HG03064 (cell line): Measurements from ENCODE around the gene GEMIN5.
A peak's percentile ranks its signal among the peaks of the same experiment; 100 is the strongest.
"Not testable (repeated sequence)": the region's sequence is repeated elsewhere in the genome, so short reads cannot be mapped to it uniquely, and the experiment has no call there.

Experiments
- ATAC-seq: cut with Tn5 transposase; IDR thresholded peaks from one replicate; pipeline ENCODE4 v1.9.1; 2021; ENCODE audit warnings: low read depth; ENCODE audit not compliant: unreplicated experiment

Gene GEMIN5

DNA sequence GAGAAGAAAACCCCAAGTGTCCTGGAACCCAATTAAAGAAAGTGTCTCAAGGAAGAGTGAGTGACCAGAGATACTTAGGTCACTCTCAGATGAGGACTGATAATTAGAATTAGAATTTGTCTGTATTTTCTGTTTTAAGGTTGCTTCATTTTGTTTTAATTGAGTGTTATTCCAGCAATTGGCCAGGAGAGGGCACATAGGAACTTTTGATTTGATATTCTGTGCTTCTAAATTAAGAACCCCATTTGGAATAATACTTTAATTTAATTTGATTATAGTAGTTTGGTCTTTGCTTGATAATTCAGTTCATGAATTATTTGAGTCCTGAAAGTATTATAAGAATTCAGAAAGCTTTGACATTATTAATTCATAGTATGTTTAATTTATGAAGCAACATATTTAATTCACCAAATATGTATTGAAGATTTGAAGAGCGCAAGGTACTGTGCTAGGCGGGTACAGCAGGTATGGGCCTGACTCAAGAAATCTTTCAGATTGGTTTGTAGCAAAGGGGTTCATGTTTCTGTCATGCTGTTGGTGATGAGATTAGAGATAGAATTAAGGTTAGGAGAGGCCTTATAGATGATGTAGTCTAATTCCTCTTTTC lies 7.8 kb upstream of the GEMIN5 start:
- no peak for ATAC-seq

GRCh38 chr5:154944716-154945115 lies 6.7 kb upstream of the GEMIN5 start:
- no peak for ATAC-seq

DNA sequence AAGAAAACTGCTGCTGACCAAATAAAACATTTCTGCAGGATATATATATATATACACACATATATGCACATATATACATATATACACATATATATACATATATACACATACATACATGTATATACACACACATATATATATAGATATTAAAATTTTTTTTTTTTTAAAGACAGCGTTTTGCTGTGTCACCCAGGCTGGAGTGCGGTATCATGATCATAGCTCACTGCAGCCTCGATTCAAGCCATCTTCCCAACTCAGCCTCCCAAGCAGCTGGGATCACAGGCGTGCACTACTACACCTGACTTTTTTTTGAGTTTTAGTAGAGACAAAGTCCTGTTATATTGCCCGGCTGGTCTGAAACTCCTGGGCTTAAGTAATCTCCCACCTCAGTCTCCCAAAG lies 5.5 kb upstream of the GEMIN5 start:
- ATAC-seq = no peak

GRCh38 chr5:154940772-154941620 lies 3.0 kb upstream of the GEMIN5 start, which contains the start of gene MRPL22:
TSS of gene MRPL22 (plus strand) at chr5:154941073. CDS start at chr5:154941111, 38 bp downstream.
- ATAC-seq = peak; percentile 52

GRCh38 chr5:154940375-154940771 lies 2.4 kb upstream of the GEMIN5 start:
- no peak for ATAC-seq

GRCh38 chr5:154939387-154939786 lies 1.4 kb upstream of the GEMIN5 start:
- not testable (repeated sequence) for ATAC-seq

GRCh38 chr5:154937186-154937717 lies 759 bp downstream of the GEMIN5 start:
- no peak for ATAC-seq

DNA sequence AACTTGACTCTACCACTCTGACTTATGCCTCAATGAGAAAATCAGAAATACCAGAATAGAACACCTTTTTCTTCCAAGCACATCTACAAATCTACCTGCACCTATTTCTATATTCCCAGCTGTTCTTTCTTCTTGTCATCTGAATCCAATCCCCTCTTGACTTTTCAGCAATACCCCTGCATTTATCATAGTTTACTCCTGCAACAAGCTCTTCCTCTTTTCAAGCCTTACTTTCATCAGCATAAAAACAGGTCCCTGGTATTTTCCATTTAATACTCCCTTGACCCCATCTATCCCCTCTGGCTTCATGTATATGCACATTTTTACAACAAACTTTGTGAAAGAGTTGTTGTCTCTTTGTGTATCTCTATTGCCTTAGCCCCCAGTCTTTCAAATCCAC lies 3.1 kb downstream of the GEMIN5 start:
- ATAC-seq = no peak

DNA sequence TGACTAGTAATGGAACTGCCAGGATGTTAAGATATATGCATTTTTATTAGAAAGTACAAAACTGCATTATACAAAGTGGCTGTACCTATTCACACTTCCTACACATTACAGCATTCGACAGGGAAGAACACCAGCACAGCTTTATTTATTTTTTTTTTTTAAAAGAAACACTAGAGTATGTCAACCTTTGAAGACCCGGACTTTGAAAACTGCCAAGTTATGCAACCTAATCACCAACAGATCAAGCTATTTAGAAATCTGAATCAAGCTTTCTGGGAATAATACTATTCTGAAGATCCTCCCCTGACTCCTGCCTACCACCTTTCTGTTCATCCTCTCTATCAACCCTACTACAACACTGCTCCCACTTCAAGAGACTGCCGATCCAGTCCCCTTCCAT lies 4.5 kb downstream of the GEMIN5 start:
- ATAC-seq = no peak

DNA sequence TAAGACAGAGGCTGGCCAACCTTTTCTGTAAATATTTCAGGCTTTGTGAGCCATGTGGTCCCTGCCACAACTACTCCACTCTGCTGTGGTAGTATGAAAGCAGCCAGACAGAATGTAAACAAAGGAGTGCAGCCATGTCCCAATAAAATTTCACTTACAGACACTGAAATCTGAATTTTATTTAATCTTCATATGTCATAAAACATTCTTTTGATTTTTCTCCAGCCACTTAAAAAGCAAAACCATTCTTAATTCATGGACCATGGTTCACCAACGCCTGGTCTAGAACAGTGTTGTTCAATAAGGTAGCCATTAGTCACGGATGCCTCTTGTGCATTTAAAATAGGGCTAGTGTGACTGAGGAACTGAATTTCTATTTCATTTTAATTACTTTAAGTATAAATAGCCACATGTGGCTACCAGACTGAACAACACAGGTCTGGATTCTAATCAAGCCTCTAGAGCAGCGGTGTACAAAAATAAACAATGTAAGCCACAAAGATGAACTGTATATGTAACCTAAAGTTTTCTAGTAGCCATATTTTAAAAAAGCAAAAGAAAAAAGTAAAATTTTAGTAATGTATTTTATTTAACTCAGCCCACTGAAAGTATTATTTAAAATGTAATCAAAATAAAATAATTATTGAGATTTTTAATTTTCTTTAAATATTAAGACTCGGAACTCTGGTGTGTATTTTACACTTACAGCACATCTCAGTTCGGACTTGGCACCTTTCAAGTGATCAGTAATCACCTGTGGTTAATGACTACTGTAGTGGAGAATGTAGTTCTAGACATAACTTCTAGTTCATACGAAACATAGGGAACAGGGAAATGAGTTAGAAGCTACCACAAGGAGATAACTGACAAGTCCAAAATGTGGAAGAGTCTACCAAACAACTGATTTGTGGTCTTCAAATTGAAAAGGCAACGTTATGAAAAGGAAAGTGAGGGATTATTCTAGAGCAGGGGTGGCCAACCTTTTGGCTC lies 14.3 kb downstream of the GEMIN5 start:
- no peak for ATAC-seq

DNA sequence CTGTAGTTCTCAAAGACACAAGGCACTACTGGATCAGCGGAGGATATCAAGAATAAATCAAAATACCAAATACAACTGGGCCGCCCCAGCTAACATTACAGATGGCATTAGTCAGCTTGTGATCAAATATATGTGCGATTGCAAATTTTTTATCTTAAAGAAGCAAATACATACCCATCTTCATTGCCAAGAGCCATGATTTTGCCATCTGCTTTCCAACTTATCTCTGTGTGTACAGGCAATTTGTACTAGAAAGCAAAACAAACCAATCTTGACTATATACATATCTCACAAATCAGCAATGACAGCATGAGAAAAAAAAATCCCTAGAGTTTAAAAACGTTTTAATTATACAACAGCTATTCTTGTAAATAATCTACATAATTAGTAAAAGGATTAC lies 20.3 kb downstream of the GEMIN5 start:
- no peak for ATAC-seq

DNA sequence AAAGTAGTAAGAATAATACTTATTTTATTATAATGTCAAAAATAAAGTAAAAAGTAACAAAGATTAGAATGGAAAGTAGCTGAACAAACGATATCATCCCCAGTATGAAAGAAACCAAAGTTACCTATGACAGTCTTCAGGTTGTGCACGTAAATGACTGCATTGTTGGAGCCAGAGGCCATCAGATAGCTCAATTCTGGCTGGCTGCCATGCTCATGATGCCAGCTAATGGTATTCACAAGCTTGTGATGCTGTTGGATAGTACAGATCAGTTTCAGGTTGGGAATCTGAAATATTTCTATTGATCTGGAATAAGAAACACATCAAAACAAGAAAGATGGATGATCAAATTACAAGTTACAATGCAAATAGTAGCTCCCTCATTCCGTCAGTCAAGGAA lies 21.1 kb downstream of the GEMIN5 start:
- ATAC-seq = no peak

- not testable (repeated sequence) for ATAC-seq
Measured at GRCh38 chr5:154905601-154906000, 32.4 kb downstream of the GEMIN5 start.

- no peak for ATAC-seq
Measured at GRCh38 chr5:154901913-154902312, 36.1 kb downstream of the GEMIN5 start.

GRCh38 chr5:154901276-154901675 lies 36.7 kb downstream of the GEMIN5 start:
- no peak for ATAC-seq

DNA sequence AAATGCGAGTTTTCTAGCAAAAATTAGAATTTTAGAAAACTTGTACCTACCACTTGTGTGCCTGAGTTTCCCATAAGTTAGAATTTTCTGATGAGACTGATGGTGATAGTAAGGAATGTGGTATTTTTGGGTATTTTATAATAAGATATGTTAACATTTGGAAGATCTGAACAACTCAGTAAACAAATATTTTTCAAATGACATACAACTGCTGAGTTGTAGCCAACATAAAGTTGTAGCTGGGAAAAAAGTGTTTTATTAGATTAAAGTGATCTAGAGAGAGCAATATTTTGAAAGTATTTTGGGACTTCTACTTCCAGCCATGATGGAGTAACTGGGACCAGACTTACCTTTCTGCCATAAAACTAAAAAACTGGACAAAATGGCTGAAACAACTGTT lies 37.9 kb downstream of the GEMIN5 start:
- ATAC-seq = no peak

GRCh38 chr5:154899151-154899816 lies 38.7 kb downstream of the GEMIN5 start:
- no peak for ATAC-seq

DNA sequence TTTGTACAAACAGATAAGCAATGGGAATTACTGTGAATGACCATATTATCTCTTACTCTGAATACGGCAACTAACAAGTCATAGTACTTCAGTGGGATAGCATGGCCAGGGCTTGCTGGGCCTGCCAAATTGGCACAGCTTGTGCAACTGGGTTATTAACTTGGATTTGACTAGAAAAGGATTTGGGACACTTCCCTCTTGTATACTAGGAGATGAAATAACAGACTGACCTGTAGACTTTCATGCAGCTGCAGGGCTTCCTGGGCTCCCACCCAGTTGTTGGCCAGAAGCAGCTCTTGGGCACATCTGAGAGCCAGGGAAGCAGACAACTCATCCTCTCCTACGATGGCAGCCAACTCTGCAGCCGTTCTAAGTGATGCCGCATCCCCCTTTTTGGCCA lies 39.8 kb downstream of the GEMIN5 start:
- no peak for ATAC-seq

DNA sequence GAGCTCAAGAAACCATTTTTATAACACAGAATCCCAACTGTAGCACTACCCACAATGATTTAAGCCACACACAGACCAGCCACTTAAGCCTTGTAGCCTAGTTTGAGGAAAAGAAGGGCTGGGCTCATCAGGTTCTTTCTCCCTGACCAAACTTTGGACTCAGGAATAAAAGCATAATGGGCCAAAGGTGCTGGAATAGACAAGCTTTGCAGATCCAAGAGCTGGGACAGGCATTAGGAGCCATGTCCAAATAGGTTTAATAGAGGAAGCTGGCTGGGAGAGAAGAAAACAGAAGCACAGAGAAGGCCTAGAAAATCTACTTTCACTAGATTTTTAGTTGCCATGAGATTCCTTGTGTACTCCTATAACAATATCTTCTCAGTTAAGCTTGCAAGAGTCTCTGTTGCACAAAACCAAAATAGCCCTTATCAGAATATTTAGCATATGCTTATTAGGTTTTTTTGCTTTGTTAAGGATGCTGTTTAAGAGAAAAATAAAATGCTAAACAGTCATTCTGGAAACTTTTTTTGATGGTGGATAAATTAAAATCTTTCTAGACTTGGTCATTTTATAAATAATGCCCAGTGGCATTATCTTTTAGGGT lies 41.3 kb downstream of the GEMIN5 start:
- no peak for ATAC-seq
